ENCODE measurements around the gene LRRC2.
"Not testable (repeated sequence)": the region's sequence is repeated elsewhere in the genome, so short reads cannot be mapped to it uniquely, and the experiment has no call there.

Gene LRRC2

DNA sequence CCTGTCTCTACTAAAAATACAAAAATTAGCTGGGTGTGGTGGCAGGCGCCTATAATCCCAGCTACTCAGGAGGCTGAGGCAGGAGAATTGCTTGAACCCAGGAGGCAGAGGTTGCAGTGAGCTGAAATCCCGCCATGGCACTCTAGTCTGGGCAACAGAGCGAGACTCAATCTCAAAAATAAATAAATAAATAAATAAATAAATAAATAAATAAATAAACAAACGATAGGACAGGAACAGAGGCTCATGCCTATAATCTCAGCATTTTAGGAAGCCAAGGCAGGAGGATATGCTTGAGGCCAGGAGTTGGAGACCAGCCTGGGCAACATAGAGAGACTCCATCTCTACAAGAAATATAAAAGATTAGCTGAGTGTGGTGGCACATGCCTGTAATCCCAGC, 43.9 kb downstream of the LRRC2 start:
- not testable (repeated sequence) for DNase-seq

DNA sequence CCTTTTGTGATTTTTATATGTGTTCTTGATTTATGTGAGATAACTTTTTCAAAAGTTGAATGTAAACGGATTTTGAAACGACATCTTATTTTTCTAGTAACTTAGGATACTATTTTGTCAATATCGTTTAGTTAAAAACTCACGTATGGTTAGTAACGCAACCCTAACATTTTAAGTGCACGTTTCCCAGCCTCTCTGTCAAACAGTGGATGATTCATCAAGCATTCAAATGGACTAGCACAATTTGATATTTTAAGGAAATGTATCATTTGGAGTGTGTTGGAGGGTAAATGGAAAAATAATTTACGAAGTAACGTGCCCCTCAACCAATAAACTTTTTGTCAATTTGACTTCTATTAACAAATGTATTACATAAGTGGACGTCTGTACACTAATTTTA, 45.0 kb downstream of the LRRC2 start:
- no peak for DNase-seq

DNA sequence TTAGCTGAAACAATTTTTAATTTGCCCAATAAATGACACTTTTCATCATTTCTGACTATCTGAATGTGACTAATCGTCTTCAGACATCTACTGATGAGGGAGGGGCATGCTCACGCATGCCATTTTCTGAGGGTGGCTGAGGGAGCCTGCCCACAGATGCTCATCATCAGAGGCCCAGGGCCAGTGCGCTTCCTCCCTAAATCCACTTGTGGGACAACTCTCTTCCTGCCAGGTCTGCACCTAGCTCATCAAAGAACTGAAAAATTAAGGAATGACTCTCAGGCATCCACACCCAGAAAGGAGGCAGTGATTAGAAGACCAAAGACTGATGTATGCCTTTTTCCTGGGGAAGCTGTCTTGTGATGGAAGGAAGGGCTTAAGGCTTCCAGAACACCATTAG, 45.6 kb downstream of the LRRC2 start:
- no peak for DNase-seq

DNA sequence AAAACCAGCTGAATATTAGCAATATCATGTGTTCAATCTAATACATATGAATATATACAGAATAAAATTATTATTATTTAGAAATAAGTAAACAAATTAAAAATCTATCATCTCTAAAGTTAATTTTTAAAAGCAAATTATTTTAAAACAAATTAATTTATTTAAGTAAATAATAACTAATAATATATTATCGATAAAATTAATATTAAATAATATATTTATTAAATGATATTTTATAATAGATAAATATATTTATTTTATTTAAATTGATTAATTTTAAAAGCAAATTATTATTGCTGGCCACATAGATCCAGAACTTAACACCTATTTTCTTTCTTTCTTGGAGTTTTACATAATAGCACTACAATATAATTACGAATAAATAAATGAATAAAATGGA, 46.1 kb downstream of the LRRC2 start:
- DNase-seq, result no peak

DNA sequence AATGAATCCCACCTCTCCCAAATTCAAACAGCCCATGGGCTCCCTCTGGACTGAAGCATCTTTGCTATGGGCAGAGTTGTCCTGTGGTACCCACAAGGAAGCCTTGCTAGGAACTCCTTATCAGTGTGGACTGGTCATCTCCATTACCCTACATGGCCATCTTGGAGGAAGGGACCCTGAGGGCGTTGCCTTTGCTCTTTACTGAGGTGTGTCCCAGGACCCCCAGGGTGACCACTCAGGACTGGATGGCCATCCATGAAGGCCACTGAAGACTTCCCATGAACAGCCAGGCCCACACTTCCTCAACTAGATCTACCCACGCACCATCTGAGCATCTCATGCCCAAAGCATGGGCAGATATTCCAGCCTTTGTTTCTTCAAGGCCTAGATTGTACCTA, 48.3 kb downstream of the LRRC2 start:
- DNase-seq, result no peak

DNA sequence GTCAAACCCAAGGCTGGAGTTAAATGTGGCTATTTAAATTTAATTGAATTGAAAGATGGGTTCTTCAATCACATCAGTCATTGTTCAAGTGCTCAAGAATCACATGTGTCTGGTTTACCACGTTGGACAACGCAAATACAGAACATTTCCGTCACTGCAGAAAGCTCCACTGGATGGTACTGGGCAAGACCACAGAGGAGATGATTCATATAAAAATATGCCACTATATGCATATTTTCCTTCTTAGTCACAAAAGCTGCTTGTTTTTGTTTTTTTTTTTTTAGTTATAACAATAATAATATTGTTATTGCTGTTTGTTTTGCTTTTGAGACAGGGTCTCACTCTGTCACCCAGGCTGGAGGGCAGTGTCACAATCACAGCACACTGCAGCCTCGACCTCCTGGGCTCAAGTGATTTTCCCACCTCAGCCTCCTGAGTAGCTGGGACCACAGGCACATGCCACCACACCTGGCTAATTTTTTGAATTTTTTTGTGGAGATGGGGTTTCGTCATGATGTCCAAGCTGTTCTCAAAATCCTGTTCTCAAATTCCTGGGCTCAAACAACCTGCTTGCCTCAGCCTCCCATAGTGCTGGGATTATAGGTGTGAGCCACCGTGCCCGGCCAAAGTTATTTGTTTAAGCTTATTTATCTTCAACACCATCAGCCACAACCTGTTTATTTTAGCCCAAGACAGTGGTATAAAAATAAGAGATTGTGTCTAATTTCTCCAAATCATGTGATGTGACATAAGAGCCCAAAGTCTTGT, 48.9 kb downstream of the LRRC2 start:
- DNase-seq, result no peak

DNA sequence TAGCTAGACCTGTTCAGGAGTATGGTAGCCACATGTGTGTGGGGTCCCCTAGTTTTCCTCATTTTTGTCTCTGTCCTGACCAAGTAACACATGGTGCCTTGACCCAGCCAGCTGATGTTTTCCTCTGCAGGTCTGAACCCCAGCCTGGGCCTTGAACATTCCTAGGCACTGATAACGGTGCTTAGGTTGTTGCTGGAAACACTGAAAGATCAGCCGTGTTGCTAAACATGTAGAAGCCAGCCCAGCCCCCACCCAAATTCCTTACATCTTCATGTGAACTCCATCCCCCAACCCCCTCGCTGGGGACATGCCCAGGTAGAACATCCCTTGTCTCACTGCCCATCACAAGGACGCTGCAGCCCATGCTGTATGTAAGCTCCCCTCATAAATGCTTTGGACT, 49.6 kb downstream of the LRRC2 start:
- no peak for DNase-seq

DNA sequence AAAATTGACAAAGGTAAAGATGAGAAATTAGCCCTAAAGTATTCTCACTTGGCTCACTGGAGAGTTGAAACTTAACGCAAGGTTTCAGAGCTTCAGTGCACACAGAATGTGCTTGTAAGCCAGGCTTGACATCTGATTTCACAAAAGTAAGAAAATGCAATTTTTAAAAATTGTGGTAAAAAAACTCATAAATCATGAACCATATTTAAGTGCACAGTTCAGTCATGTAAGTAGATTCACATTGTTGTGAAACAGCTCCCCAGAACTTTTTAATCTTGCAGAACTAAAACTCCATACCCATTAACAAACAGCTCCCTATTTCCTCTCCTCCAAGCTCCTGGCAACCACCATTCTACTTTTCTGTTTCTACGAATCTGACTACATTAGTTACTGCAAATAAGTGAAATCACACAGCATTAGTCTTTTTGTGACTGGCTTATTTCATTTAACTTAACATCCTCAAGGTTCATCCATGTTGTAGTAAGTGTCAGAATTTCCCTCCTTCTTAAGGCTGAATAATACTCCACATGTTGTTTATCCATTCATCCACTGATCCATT, 53.8 kb downstream of the LRRC2 start:
- no peak for DNase-seq

DNA sequence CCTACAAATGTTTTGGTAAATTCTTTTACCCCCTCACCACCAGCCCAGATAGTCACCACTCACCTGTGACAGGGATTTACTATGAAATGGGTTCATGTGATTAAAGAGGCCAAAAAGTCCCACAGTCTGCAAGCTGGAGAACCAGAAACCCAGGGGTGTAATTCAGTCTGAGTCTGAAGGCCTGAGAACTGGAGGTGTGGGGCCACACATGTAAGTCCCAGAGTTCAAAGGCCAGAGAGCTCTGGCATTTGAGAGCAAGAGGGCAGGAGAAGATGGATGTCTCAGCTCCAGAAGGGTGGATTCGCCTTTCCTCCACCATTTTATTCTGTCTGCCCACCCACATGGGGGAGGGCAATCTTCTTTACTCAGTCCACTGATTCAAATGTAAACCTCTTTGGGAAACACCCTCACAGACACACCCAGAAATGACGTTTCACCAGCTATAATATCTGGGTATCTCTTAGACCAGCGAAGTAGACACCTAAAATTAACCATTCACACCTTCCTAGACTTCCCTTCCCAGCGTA, 56.4 kb downstream of the LRRC2 start:
- no peak for DNase-seq

DNA sequence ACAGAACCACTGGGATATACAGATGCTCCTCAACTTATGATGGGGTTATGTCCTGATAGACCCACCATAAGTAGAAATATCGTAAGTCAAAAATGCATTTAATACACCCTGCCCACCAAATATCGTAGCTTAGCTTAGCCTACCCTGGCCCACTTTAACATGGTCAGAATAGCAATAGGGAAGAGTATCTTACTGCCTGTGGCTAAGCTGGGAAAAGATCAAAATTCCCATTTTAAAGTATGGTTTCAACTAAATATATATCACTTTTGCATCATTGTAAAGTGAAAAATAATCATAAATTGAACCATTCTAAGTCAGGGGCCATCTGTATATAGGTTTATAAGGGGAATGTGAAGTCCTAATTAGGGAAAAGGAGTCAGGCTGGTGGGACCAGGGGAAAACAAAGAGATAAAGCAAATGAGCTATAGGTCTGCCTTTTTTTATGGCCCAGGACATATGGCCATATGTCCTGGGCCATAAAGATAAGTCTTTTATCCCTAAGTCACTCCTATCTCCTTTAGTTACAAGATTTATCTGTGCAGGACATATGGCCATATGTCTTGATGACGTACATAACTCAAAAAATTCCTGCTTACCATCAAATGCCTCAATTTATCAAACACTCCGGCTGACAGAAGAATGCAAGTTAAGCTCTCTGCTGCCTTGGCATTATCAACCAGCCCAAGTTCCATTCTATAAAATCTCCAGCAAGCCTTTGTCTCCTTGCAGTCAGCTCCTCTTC, 57.1 kb downstream of the LRRC2 start:
- no peak for DNase-seq

DNA sequence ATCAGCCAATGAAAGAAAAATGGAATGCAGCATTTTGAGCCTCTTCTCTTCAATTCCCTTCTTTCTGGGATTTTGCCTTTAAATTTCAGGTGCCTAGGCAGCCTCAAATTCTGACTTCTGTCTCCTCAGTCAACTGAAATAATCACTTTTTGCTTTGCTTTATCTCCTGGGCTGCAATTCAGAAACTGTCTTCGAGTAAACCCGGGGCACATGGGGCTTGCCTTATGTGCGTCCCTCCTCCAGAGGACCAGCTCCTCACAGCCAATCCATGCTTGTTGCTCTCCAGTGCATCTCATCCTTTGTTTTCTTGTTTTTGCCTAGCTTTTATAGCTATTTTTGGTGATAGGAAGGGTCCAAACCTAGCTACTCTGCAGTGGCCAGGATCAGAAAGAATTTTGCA, 59.6 kb downstream of the LRRC2 start:
- no peak for DNase-seq

DNA sequence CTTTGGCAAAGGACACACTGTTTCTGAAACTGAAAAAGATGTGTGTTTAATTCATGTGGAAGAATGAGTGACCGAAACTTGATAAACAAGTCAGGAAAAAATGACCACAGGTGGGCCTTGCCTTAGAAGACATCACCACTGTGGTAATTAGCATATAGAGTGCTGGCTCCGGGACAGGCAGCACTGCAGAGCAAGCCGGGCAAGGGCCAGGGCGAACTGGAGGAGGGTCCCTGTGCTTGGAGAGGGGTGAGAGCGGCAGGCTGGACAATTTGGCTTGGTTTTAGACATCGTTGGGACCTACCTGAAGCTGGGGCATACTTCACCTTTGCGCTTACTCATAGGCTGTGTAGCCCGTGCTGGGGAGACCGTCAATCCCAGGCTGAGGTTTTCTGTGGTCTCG, 60.1 kb downstream of the LRRC2 start:
- DNase-seq, result no peak

DNA sequence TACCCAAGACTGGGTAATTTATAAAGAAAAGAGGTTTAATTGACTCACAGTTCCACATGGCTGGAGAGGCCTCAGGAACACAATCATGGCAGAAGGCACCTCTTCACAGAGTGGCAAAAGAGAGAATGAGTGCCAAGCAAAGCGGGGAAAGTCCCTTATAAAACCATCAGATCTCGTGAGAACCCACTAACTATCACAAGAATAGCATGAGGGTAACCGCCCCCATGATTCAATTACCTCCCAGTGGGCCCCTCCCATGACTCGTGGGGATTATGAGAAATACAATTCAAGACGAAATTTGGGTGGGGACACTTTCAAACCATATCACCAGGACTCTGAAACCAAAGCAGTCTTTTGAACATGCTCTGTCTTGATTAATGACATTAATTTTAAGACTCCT, 61.3 kb downstream of the LRRC2 start:
- DNase-seq, result peak; percentile 3

DNA sequence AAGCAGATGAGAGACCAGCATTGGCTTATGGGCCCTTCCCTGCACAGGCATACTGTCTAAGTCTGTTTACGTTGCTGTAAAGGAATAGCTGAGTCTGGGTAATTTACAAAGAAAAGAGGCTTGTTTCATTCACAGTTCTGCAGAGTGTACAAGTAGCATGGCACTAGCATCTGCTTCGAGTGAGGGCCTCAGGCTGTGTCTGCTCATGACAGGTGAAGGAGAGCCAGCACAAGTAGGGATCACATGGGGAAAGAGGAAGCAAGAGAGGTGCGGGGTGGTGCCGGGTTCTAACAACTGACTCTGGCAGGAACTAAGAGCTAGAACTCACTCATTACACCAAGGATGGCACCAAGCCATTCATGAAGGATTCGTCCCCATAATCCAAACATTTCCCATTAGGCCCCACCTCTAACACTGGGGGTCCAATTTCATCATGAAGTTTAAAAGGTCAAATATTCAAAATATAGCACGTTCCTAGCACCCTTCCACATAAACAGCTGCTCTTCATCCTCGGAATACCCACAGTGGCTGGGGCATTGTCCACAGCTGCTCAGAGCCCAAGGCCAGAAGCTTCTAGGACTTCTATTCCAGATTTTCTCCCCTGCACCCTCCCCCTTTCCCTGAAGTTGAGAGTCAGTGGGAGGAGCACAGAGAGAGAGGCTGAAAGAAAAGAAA, 62.8 kb downstream of the LRRC2 start:
- DNase-seq, result no peak

DNA sequence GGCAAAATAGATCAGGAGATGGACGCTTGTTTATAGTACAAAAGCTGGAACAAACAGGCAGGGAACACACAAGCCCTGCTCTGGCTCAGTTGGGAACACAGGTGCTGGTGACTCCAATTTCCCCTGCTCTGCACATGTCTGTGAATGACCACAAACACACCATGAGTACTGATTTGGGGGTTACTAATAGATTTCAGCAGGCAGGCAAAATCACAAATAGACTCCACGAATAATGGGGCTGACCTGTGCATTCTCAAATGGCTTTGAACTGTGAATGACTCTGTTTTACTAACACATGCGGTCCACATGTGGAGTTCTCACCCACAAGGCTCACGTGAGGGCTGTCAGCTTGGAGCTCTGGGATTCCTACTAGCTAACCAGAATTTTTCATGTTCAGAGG, 64.4 kb downstream of the LRRC2 start:
- DNase-seq, result no peak

DNA sequence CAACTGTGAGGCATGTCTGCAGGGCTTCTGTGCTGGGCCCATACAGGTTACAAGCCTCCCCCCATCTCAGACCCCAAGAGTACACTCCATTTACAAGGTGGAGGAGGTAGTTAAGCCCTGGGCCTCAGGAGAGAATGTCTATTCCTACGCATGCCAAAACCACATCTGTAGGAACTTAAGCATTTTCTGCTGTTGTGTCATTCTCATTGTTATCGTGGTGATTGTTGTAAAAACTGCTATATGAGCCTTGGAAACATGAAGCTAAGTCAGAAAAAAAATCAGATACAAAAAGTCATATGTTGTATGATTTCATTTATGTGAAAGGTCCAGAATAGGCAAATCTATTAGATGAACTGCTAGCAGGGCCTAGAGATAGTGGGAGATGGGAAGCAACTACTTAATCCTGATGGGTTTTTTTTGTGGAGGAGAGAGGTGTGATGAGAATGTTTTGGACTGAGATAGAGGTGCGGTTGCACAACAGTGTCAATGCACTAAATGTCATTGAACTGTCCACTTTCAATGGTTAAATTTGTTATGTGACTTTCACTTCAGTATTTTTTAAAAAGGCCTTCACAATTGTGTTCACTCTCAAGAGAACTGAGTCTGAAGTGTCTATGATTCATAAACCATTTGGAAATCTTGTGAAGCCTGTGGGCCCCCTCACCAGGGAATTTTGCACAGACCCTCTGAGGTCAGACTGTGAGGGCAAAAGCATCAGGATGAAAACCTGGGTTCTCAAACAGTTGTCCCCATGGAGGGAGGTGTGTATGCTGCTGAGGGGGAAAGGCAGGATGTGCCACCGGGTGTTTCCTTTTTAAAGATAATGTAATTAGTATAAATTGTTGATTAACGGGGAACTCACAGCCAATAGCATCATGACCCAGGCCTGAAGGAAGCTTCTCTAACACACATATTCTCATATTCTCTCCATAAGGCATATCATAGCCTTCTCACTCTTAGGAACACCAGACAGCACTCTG, 65.2 kb downstream of the LRRC2 start:
- DNase-seq, result no peak

DNA sequence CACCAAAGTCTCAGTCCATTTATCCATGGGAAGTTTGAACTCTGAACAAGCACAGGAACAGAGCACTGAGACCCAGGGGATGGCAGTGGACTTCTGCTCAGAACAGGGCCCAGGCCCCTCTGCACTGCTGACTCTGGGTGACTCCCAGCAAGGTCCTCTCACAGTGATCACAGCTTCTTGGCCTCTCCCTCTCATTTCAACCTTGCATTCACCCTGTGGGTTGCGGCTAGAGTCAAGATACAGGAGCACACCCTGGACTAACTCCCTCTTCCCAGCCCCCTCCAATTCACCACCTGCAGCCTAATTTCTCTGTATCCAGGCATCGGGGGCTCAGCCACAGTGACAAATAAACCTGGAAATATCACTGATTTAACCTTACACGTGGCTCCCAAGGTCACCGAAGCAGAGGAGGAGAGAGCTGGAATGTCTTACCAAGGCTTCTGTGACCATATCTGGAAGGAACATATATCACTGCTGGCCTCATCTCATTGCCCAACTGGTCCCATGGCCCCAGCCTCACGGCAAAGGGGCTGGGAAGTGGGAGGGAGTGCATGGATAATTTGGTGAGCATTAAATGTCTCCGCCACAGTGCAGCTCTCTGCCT, 67.1 kb downstream of the LRRC2 start:
- DNase-seq, result no peak

DNA sequence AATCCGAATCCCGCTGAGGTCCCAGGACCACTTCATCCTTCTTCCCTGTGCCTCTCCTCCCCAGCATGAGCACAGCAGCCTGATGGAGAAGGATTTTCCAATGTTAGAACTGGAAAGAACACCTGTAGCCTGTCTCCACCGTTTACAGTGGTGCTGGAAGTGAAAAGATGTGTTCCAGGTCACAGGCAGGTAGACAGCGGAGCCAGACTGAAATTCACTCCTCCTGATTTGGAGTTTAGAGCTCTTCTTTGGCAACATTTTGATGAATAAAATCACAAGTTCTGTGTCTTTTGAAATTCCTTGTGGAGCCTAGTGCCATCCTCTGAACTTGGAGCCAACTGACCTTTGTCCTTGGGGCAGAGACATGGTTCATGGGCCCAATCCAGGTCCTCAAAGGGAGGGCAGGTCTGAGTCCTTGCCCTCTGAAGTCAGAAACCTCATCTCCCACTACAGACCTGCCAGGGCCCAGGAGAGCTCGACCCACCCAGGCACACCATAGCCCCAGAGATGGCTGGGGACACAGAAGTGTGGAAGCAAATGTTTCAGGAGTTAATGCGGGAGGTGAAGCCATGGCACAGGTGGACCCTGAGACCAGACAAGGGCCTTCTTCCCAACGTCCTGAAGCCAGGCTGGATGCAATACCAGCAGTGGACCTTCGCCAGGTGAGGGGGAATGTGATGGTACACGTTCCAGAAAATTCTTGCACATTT, 68.4 kb downstream of the LRRC2 start, which contains the start of gene RTP3:
RTP3 (plus strand) TSS at position 421 of the 710 bp plus-strand sequence; CDS start at position 508, 87 bp downstream.
- DNase-seq, result no peak

DNA sequence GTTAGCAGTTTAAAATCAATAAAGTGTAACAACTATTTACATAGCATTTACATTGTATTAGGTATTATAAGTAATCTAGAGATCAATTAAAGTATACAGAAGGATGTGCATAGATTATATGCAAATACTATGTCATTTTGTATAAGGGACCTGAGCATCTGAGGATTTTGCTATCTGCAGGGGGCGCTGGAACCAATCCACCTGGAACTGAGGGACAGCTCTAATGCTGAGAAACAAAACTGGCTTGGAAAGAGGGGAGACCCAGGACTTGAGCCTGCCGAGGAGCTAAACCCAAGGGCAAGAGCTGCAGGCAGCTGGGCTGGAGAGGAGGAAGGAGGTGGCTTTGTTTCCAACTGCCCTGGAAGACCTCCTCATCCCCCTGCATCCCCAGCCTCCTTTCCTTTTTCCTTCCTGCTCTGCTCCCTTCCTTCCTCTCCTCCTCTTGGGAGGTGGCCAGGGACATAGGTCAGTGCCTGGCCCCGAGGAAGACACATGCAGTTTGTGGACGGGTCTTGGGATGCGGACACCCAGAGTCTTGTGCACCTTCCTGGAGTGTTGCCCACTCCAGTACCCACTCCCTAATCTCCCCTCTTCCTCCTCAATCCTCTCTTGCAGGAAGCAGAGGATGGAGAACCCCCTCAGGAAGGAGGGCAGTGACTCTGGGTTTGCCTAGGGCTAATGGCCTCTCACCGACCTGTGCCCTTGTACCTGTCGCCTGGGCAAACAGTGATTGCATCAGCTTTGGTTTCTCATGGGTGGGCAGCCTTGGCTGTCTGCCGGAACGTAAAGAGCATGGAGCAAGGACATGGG, 69.2 kb downstream of the LRRC2 start:
- peak; percentile 57 for DNase-seq

DNA sequence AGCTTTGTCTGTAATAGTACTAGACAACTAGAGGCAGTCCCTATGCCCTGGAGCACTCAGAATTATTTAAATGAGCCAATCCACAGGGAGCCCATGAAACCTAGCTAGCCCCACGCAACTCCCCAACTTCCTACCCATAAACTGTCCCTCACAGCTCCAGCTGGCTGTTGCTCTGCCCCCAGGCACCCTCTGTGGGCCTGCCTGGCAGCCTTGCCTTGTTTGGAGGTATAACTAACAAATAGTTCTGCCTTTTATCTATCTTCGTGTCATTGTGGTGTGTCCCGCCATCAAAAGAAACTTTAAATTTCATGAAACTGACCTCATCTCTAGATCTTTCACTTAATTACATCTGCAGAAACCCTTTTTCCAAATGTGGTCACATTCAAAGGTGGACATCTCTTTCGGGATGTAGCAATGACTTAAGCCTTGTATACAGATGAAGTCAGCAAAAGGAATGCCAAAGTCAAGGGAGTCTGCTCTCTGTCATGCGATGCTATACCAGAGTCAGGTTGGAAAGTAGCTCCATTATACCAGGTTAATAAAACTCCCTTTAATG, 70.1 kb downstream of the LRRC2 start:
- DNase-seq, result no peak
